Measurements from ENCODE around the gene GDI1.

DNA sequence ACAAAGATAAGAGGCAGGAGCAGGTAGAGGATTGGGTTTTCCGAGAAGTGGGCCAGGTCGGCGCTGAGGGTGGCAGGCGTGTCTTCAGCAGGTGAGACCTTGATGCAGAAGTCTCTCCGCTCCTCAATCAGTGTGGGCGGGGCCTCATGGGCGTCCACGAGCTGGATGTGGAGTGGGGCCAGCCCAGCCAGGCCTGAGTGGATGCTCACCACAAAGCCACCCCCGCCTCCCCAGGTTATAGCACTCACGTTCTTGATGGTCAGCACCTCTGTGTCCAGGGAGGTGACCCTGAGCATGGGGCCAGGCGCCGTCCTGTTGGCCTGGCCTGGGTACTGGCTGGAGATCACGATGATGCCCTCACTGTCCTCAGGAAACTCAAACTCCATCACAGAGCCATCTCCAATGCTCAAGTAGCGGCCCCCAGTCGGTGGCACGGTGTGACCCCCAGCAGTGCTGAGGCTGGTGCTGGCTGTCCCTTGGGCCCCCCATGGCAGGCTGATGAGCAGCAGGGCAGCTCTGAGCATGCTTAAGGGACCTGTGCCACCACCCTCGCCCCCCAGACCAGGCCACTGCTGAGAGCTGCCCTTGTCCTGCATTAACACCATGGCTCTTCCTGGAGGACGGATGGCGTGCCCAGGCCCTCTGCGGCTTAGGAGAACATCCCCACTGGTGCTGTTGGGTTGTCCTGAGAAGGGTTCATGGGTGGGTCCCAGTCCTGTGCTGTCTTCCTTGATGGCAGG lies 51.6 kb downstream of the GDI1 start:
- TF ChIP-seq POLR2A (IDR thresholded peaks at IDR 0.05; ENCODE audit: low read length) (no peak), GATA1 (IDR thresholded peaks at IDR 0.05; ENCODE audit: low read depth, low read length) (no peak)
